IMR-90 (cell line): Measurements from ENCODE around the gene CTSH. TPM values are rescaled to one million over a fixed set of nuclear protein-coding genes. Genes with fewer than 3 reads are reported as not detected.

Source experiments
- ATAC-seq: fragments of 200-7000 bp; cut with Tn5 transposase; 2 replicates; pipeline ENCODE4 v1.9.1; 2020; ENCODE audit warnings: low read depth, mild to moderate bottlenecking, moderate library complexity
- BruUV-seq: library from RNA; stranded (reverse); fragments of 400-500 nt; replicated peaks from 2 replicates; lab custom pipeline; 2021; lab: Mats Ljungman, UMichigan
- CTCF ChIA-PET: fragments of 300-600 bp; formaldehyde crosslinking; extraction: SDS; loops from one replicate; lab custom pipeline; 2021; ENCODE audit warnings: antibody characterized with exemption; lab: Yijun Ruan, JAX
- POLR2A ChIA-PET: fragments of 300-600 bp; sonication (Branson Sonifier 250); formaldehyde crosslinking; loops from one replicate; lab custom pipeline; 2022; ENCODE audit warnings: antibody characterized with exemption; ENCODE audit not compliant: unreplicated experiment; lab: Charles Lee
- DNase-seq: peaks from one replicate; pipeline ENCODE4 v3.0.0; 2013
- H2AFZ ChIP-seq: replicated peaks from 2 replicates; pipeline ENCODE3; 2013; ENCODE audit warnings: low read length, mild to moderate bottlenecking; ENCODE audit not compliant: poor library complexity
- H2AK5ac ChIP-seq: 2 replicates; pipeline ENCODE4 v1.6.1; 2013; ENCODE audit warnings: low read depth, low read length, inconsistent platforms
- H2AK9ac ChIP-seq: replicated peaks from 2 replicates; pipeline ENCODE3; 2013; ENCODE audit warnings: mild to moderate bottlenecking, low read depth, low read length, moderate library complexity; ENCODE audit not compliant: poor library complexity
- H2BK120ac ChIP-seq: 2 replicates; pipeline ENCODE4 v1.6.1; 2013; ENCODE audit warnings: low read depth, low read length, inconsistent platforms
- H2BK15ac ChIP-seq: 3 replicates; pipeline ENCODE4 v1.6.1; 2013; ENCODE audit warnings: low read depth, low read length, inconsistent platforms
- H2BK20ac ChIP-seq: 2 replicates; pipeline ENCODE4 v1.6.1; 2013; ENCODE audit warnings: low read depth, mild to moderate bottlenecking, inconsistent platforms, low read length, moderate library complexity
- H2BK5ac ChIP-seq: 2 replicates; pipeline ENCODE4 v1.6.1; 2013; ENCODE audit warnings: mild to moderate bottlenecking, low read depth, low read length, inconsistent platforms; ENCODE audit not compliant: poor library complexity, severe bottlenecking
- H3K14ac ChIP-seq: replicated peaks from 2 replicates; pipeline ENCODE4 v1.6.1; 2013; ENCODE audit warnings: low read depth, low read length, inconsistent platforms
- H3K18ac ChIP-seq: 2 replicates; pipeline ENCODE4 v1.6.1; 2013; ENCODE audit warnings: low read depth, low read length, control low read depth
- H3K23ac ChIP-seq: 2 replicates; pipeline ENCODE4 v1.6.1; 2013; ENCODE audit warnings: low read depth, low read length, inconsistent platforms
- H3K27ac ChIP-seq: 2 replicates; pipeline ENCODE4 v1.5.1; 2013; ENCODE audit warnings: mild to moderate bottlenecking, control low read depth, low read length; ENCODE audit not compliant: insufficient read depth
- H3K27me3 ChIP-seq: 2 replicates; pipeline ENCODE4 v1.6.1; 2013; ENCODE audit warnings: low read length; ENCODE audit not compliant: control insufficient read depth, insufficient read depth
- H3K36me3 ChIP-seq: 2 replicates; pipeline ENCODE4 v1.6.1; 2013; ENCODE audit warnings: low read length, mixed read lengths; ENCODE audit not compliant: control insufficient read depth, insufficient read depth
- H3K4ac ChIP-seq: 2 replicates; pipeline ENCODE4 v1.6.1; 2013; ENCODE audit warnings: low read depth, low read length, inconsistent platforms
- H3K4me1 ChIP-seq: 2 replicates; pipeline ENCODE4 v1.6.1; 2013; ENCODE audit warnings: low read length, mixed read lengths; ENCODE audit not compliant: control insufficient read depth, insufficient read depth
- H3K4me2 ChIP-seq: 2 replicates; pipeline ENCODE4 v1.6.1; 2013; ENCODE audit warnings: low read depth, mild to moderate bottlenecking, control low read depth, low read length, moderate library complexity
- H3K4me3 ChIP-seq: 2 replicates; pipeline ENCODE4 v1.5.1; 2013; ENCODE audit warnings: low read depth, mild to moderate bottlenecking, control low read depth, low read length, moderate library complexity; ENCODE audit not compliant: insufficient read depth
- H3K56ac ChIP-seq: 2 replicates; pipeline ENCODE4 v1.6.1; 2013; ENCODE audit warnings: low read length, inconsistent platforms; ENCODE audit not compliant: insufficient read depth; ENCODE audit errors: extremely low read depth
- H3K79me1 ChIP-seq, 2 experiments: 2 replicates each; pipeline ENCODE4 v1.6.1; 2013; ENCODE audit warnings: low read length in 2 of 2, inconsistent platforms in 1 of 2, low read depth in 1 of 2
- H3K9ac ChIP-seq: 2 replicates; pipeline ENCODE4 v1.6.1; 2013; ENCODE audit warnings: low read depth, low read length, control low read depth
- H3K9me1 ChIP-seq: 2 replicates; pipeline ENCODE4 v1.6.1; 2013; ENCODE audit warnings: low read length, inconsistent platforms; ENCODE audit not compliant: insufficient read depth
- H3K9me3 ChIP-seq: 2 replicates; pipeline ENCODE4 v1.6.1; 2013; ENCODE audit warnings: low read length; ENCODE audit not compliant: control insufficient read depth, insufficient read depth
- H4K20me1 ChIP-seq: 2 replicates; pipeline ENCODE4 v1.6.1; 2013; ENCODE audit warnings: low read length, inconsistent platforms; ENCODE audit not compliant: insufficient read depth
- H4K5ac ChIP-seq: 2 replicates; pipeline ENCODE4 v1.6.1; 2013; ENCODE audit warnings: mild to moderate bottlenecking, low read depth, low read length, control low read depth
- H4K8ac ChIP-seq, 2 experiments: 2 replicates each; pipeline ENCODE4 v1.6.1; 2013; ENCODE audit warnings: low read depth in 2 of 2, low read length in 2 of 2, control low read depth in 1 of 2, inconsistent platforms in 1 of 2
- H4K91ac ChIP-seq: 2 replicates; pipeline ENCODE4 v1.6.1; 2013; ENCODE audit warnings: low read depth, low read length, inconsistent platforms; ENCODE audit not compliant: insufficient read depth
- NFE2L2 ChIP-seq: fragments of 150-350 bp; IDR thresholded peaks from 2 replicates; pipeline ENCODE4 v1.6.1; 2016; ENCODE audit warnings: low read depth, mild to moderate bottlenecking, low read length
- RAD21 ChIP-seq: IDR thresholded peaks from 2 replicates; pipeline ENCODE4 v1.6.1; 2012; ENCODE audit warnings: low read length, improper control_type of control experiment
- SMC3 ChIP-seq: fragments of 150-350 bp; IDR thresholded peaks from 2 replicates; pipeline ENCODE4 v1.6.1; 2016; ENCODE audit warnings: low read depth, mild to moderate bottlenecking, antibody characterized with exemption, low read length, moderate library complexity
- WGBS, 2 experiments: methylation state at CpG; one replicate each; pipeline versions ENCODE4 v1.1.5 to v1.1.7; 2013; ENCODE audit warnings: missing lambda C conversion rate in 2 of 2; ENCODE audit not compliant: insufficient read length in 1 of 2; ENCODE audit errors: extremely low coverage in 2 of 2; 5-methylcytosine and 5-hydroxymethylcytosine counted together
- dilution Hi-C: fragments of 300-500 bp; cut with HindIII; formaldehyde crosslinking; loops from one replicate; pipeline ENCODE4 v1.14.3; 2018; ENCODE audit warnings: low sequenced_read_pairs; ENCODE audit not compliant: unreplicated experiment
- in situ Hi-C: fragments of 300-500 bp; cut with MboI; formaldehyde crosslinking; loops from 3 replicates; pipeline ENCODE4 v1.14.3; 2019; ENCODE audit warnings: low sequenced_read_pairs, inconsistent platforms, mixed read lengths
- intact Hi-C: fragments of 100-400 bp; cut with micrococcal nuclease; formaldehyde crosslinking; loops from 2 replicates; pipeline ENCODE4 v1.10.0; 2022
- polyA plus RNA-seq, 3 experiments: library from polyadenylated mRNA; depleted of rRNA; stranded (reverse); fragments of >200 nt; gene quantifications; 2 replicates each; pipeline ENCODE4 v1.2.3, GENCODE V29; 2012; ENCODE audit warnings: low replicate concordance in 1 of 3
- total RNA-seq: library from RNA; depleted of rRNA; stranded (reverse); fragments of >200 nt; gene quantifications from 2 replicates; pipeline ENCODE4 v1.2.3, GENCODE V29; 2012
- TF ChIP-seq, protein P1 (sequence below): fragments of 150-350 bp; IDR thresholded peaks from 2 replicates; pipeline ENCODE4 v1.6.1; 2016; ENCODE audit warnings: low read depth, mild to moderate bottlenecking, low read length, moderate library complexity, borderline replicate concordance

The CTSH gene
- total and polyA plus RNA-seq, 2 of the 4 experiments (the other 2 are of a cell fraction): 11.7 to 13.9 TPM

DNA sequence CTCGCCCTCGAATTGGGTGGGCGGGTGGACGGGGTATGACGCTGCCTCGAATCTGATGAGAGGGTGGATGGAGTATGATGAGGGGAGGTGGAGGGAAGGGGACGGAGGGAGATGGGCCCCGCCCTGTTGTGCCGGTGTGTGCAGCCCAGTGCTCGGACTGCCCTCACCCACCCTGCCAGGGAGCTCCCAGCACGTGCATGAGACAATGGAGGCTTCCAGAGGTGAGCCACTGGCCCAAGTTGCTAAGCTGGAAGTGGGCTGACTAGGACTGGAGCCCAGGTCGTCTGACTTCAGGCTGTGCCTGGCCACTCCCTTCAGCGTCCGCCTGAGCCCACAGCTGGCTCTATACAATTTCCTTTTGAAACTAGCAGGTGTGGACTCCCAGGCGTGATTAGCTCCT, 47.0 kb upstream of the CTSH start:
- TF ChIP-seq NFE2L2: no peak
- no peak for TF ChIP-seq RAD21
- TF ChIP-seq, protein P1, sequence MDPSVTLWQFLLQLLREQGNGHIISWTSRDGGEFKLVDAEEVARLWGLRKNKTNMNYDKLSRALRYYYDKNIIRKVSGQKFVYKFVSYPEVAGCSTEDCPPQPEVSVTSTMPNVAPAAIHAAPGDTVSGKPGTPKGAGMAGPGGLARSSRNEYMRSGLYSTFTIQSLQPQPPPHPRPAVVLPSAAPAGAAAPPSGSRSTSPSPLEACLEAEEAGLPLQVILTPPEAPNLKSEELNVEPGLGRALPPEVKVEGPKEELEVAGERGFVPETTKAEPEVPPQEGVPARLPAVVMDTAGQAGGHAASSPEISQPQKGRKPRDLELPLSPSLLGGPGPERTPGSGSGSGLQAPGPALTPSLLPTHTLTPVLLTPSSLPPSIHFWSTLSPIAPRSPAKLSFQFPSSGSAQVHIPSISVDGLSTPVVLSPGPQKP: no peak
- no peak for TF ChIP-seq SMC3
- Histone ChIP-seq H3K56ac (no peak overlapping the region), H3K14ac (0 out of 2 replicates have a peak overlapping the region, but pooled peaks have one; percentile 43), H3K4me3 (no peak overlapping the region), H3K4ac (peak overlapping the region; percentile 73), H3K9me3 (no peaks in the 10 kb centered on the region), H2BK15ac (peak overlapping the region; percentile 12; the same call in 1 of the 3 replicates), H3K4me1 (peaks cover 26% of the 10 kb centered on the region), H2BK120ac (peak overlapping the region; percentile 80; the same call in 1 of the 2 replicates), H3K79me1 (no peaks in the 10 kb centered on the region; a peak in 1 of 4 replicates), H4K20me1 (no peaks in the 10 kb centered on the region), H2AFZ (peak overlapping the region; percentile 62), H2AK5ac (peak overlapping the region; percentile 35; the same call in 1 of the 2 replicates), H3K27me3 (no peaks in the 10 kb centered on the region), H2BK5ac (no peak overlapping the region), H3K27ac (no peak overlapping the region), H4K8ac (peak overlapping the region in 1 of 2 experiments; percentile 57; a peak in 1 of 4 replicates), H3K9ac (no peak overlapping the region), H3K9me1 (peaks cover 27% of the 10 kb centered on the region), H3K18ac (no peak overlapping the region), H4K91ac (peak overlapping the region; percentile 34; the same call in 1 of the 2 replicates), H2AK9ac (no peak overlapping the region), H4K5ac (no peak overlapping the region), H3K36me3 (no peaks in the 10 kb centered on the region), H2BK20ac (peak overlapping the region; percentile 63; the same call in 1 of the 2 replicates), H3K23ac (no peak overlapping the region), H3K4me2 (no peak overlapping the region)
- in situ Hi-C loops (no loop called here), intact Hi-C loops (no loop called here), dilution Hi-C loops (no loop called here)
- POLR2A ChIA-PET: no interaction called here
- ATAC-seq (no peak), DNase-seq (no peak)
- CTCF ChIA-PET: interaction anchor here (0.6 to 1.2 kb wide), 3 partner anchors 8 to 193 kb away, joined by 3 read pairs; no protein-coding TSS in a partner anchor
- 83 to 100% methylated on average over 1 to 2 of the region's 15 CpGs for WGBS, 2 experiments
- no TSS peak for BruUV-seq
